ENCODE data around the gene ETNK2.

ETNK2 gene

DNA sequence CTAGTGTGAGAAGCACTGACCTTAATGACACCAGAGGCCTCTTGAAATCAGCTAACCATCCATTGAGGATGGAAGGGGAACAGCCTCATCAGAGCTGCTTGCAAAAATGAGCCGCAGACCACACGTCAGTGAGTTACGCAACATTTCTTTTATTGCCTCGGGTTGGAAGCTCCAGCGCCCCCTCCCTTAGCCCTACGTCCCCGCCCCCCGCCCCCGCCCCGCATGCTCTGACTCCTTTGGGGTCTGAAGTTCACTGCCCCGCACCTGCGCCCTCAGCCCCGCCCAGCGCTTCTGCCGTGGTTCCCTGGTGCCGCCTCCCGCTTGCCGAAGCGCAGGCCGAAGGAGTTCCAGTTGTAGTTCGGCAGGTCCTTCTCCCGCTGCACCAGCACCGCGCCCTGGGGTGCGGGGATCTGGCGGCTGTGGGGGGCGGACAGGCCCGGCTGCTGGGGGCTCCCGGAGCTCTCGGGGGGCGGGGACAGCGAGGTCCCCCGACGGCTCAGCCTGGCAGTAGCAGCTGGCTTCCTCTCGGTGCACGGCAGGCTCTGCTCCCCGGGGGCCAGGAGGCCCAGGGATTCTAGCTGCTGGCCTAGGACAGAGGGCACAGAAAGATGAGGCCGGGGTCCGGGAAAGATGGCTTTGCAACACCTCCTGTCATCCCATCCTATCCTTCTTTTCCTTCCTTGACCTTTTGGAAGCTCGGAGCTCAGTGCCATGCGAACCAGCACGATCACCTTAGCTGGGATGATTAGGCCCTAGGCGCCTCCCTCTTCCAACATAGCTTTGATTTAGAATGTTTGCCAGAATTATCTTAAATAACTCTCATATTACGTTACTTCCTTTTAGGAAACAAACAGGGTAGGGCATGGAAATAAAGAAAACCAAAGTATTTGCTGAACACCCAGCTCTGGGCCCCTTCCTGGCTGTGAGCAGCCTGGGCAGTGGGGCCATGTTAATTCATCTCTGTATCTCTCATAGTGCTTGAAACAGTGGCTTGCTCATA is 38.7 kb upstream of the ETNK2 start:
- no peak overlapping the region for H3K4me3 ChIP-seq (ENCODE audit: low read depth, low read length)
- TF ChIP-seq, protein P1, sequence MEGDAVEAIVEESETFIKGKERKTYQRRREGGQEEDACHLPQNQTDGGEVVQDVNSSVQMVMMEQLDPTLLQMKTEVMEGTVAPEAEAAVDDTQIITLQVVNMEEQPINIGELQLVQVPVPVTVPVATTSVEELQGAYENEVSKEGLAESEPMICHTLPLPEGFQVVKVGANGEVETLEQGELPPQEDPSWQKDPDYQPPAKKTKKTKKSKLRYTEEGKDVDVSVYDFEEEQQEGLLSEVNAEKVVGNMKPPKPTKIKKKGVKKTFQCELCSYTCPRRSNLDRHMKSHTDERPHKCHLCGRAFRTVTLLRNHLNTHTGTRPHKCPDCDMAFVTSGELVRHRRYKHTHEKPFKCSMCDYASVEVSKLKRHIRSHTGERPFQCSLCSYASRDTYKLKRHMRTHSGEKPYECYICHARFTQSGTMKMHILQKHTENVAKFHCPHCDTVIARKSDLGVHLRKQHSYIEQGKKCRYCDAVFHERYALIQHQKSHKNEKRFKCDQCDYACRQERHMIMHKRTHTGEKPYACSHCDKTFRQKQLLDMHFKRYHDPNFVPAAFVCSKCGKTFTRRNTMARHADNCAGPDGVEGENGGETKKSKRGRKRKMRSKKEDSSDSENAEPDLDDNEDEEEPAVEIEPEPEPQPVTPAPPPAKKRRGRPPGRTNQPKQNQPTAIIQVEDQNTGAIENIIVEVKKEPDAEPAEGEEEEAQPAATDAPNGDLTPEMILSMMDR (IDR thresholded peaks at IDR 0.05; ENCODE audit: control insufficient read depth, extremely low read depth, insufficient read depth), result no peak
- no peak for DNase-seq (ENCODE audit: low read depth)

DNA sequence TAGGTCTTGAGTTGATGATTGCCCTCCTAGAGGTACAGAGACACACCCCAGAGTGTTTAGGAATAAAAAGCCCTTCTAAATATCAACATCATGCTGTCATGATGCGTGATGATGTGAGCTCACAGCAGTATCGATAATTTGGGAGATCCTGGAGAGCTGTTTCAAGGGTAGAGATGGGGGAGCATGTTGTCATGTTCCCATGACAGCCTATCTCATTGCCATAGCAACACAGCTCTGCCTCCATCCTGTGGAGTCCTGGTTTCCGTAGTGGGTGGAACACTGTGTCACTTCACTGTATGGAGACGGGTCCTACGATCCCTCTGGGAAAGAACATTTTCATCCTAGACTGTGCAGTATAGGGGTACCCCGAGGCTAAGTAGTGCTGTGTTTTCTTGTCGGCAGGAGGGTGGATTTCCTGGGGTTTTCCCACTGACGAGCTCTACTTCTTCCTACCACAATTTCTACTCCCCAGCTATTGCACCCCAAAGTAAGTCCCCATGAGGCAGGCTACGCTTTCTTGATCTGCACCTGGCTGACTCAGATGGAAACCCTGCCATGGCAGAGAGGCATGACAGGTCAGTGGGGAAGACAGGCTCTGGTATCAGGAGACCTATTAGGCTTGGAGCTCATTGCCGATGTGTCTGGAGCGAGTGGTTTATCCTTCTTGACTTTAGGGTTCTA is 37.3 kb upstream of the ETNK2 start:
- H3K4me3 ChIP-seq (ENCODE audit: low read depth, low read length), result no peak overlapping the region
- TF ChIP-seq, protein P1 (IDR thresholded peaks at IDR 0.05; ENCODE audit: control insufficient read depth, extremely low read depth, insufficient read depth), result no peak
- no peak for DNase-seq (ENCODE audit: low read depth)

DNA sequence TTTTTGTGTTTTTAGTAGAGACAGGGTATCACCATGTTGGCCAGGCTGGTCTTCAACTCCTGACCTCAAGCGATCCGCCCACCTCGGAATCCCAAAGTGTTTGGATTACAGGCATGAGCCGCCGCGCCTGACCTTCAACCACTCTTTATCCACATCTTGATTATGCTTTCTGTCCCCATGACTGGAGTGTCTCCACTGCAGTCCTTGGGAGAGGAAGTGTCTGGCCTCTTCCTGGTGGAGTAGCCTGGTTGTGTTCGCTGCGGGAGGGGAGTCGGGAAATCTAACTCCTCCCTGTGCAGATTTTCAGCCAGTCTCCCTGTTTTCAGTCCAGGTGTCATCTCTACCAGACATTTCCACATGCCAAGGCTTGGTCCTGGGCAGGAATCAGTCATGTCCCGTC is 34.8 kb upstream of the ETNK2 start:
- TF ChIP-seq, protein P1 (IDR thresholded peaks at IDR 0.05; ENCODE audit: control insufficient read depth, extremely low read depth, insufficient read depth), result no peak
- no peak overlapping the region for H3K4me3 ChIP-seq (ENCODE audit: low read depth, low read length)
- no peak for DNase-seq (ENCODE audit: low read depth)

DNA sequence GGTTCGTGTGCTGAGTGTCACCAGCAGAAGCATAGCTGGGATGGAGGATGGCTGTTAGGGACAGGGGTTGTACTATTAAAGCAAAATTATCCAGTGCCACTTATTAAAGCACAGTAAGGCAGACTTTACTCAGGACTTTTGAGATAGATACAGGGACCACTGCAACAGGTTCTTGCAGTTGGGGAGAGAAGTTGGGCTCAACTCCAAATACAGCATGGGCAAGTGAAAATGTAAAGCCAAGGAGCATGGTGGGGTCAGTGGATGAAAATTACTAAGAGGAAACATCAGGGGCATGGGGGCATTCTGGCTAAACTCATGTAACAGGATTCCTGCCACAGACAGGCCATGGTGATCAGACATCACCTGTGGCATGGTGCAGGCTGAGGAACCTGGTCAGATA is 29.3 kb upstream of the ETNK2 start:
- no peak for DNase-seq (ENCODE audit: low read depth)
- TF ChIP-seq, protein P1 (IDR thresholded peaks at IDR 0.05; ENCODE audit: control insufficient read depth, extremely low read depth, insufficient read depth), result no peak

DNA sequence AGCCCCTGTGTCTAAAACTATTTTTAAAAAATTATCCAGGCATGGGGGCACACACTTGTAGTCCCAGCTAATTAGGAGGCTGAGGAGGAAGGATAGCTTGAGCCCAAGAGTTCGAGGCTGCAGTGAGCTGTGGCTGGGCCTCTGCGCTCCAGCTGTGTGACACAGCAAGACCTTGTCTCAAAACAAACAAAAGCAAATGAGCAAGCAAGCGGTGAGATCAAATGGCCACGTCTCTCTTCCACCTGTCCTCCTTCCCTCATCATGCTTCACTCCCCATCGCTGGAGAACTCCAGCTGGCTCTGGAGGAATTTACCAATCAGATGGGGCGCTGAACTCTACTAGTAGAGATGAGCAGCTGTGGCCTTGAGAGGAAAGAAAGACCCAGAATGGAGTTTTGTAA is 28.3 kb upstream of the ETNK2 start:
- TF ChIP-seq, protein P1 (IDR thresholded peaks at IDR 0.05; ENCODE audit: control insufficient read depth, extremely low read depth, insufficient read depth), result no peak
- no peak overlapping the region for H3K4me3 ChIP-seq (ENCODE audit: low read depth, low read length)
- no peak for DNase-seq (ENCODE audit: low read depth)

More for the DNA sequence above, 29.3 kb upstream of the ETNK2 start:
- H3K4me3 ChIP-seq (ENCODE audit: low read depth, low read length), result no peak overlapping the region

DNA sequence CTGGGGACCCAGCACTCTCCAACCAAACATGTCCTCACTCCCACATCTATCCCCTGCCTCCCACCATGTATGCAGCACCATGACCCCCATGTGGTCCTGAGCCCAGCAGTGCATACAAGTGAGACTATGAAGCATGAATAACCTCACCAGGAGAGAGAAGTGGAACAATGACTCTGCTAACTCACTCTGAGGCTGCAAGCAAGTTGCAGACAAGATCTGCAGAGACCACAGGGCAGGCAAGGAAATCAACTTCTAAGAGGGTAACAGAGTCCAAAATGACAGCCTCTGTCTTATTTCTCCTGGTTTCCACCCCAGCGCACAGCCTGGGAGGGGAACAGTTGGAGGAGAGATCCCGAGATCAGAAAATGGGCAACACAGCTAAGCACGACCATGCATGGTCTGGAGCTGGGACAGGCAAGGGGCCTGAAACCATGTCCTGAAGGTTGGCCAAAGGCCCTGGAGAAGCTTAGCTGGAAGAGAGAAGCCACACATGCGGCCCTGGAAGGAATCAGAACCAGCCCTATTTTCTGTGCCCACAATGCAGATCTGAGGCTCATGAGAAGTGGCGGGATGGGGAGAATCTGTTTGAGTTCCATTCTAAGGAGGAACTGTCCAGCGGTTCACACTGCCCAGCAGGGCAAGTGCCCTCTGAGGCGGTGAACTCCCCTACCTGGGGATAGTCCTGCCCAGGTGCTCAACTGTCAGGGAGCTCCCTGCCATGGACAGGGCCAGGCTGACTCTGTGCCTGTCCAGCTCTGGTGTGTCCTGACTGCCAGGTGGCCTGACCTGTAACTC is 26.8 kb upstream of the ETNK2 start:
- H3K4me3 ChIP-seq (ENCODE audit: low read depth, low read length), result no peak overlapping the region
- no peak for DNase-seq (ENCODE audit: low read depth)
- TF ChIP-seq, protein P1 (IDR thresholded peaks at IDR 0.05; ENCODE audit: control insufficient read depth, extremely low read depth, insufficient read depth), result no peak
